RPMI8226 (cell line): Measurements from ENCODE around the gene VSIG10.
"Not testable (repeated sequence)": the region's sequence is repeated elsewhere in the genome, so short reads cannot be mapped to it uniquely, and the experiment has no call there.

Experiments used
- DNase-seq: peaks from one replicate; pipeline ENCODE4 v3.0.0-alpha.2; 2015

Gene VSIG10, protein sequence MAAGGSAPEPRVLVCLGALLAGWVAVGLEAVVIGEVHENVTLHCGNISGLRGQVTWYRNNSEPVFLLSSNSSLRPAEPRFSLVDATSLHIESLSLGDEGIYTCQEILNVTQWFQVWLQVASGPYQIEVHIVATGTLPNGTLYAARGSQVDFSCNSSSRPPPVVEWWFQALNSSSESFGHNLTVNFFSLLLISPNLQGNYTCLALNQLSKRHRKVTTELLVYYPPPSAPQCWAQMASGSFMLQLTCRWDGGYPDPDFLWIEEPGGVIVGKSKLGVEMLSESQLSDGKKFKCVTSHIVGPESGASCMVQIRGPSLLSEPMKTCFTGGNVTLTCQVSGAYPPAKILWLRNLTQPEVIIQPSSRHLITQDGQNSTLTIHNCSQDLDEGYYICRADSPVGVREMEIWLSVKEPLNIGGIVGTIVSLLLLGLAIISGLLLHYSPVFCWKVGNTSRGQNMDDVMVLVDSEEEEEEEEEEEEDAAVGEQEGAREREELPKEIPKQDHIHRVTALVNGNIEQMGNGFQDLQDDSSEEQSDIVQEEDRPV

DNA sequence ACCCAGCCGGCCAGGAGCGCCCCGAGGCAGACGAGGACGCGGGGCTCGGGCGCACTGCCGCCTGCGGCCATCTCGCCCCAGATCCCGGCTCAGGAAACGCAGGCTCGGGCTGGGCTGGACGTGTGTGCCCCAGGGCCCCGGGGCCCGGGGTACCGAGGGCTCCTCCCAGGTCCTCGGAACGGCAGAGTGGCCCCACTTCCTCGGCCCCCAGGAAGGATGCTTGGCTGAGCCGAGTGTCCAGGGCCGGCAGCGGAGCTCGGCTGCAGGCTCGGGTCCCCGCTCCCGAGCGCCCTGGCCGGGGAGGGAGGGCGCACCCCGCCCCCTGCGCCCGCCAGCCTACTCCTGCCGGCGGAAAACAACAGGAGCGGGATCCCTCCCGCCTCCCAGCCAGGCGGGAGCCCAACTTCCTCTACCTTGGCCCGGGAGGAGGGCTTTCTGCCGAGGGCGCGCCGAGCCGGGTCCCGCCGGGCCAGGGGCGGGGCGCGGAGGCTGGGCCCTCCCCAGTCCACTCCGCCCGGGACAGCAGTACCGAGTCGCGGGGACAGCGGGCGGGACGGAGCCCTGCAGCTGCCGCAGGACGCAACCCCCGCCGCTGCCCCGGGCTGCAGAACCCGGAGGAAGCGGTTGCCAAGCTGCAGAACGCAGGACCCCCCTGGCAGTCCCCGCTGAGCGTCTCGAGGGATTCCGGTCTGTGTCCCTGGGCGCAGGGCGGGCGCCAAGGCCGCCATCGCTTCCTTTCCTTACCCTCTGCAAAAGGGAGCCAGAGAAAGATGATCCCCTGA is at the start of gene VSIG10:
Gene VSIG10, minus strand, starts transcription at position 411 of the 782 bp plus-strand sequence. Its CDS starts 340 bp downstream, at position 71.
- no peak for DNase-seq

- DNase-seq: no peak
Measured at GRCh38 chr12:118151755-118152154, 47.9 kb upstream of the VSIG10 start.

GRCh38 chr12:118150625-118151024 is 46.8 kb upstream of the VSIG10 start:
- DNase-seq: no peak

- no peak for DNase-seq
Measured at GRCh38 chr12:118148287-118148686, 44.5 kb upstream of the VSIG10 start.

DNA sequence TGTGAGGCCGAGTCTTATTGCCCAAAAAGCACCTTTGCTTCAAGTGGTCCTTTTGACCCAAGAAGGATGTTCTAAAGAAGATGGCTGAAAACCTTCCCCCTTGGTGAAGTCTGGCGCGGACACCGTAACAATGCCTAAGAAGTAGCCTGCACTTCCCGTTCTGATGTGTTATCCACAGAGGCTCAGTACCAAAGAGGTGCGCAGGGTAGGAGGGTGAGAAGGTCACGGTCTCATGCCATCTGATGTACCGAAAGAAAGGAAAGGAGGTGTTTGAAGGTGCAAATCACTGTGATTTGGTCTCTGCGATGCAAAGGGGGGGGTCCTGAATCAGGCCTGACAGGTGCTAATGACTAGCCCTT is 42.0 kb upstream of the VSIG10 start:
- DNase-seq: no peak

- DNase-seq: no peak
Measured at GRCh38 chr12:118145113-118145797, 41.4 kb upstream of the VSIG10 start.

DNA sequence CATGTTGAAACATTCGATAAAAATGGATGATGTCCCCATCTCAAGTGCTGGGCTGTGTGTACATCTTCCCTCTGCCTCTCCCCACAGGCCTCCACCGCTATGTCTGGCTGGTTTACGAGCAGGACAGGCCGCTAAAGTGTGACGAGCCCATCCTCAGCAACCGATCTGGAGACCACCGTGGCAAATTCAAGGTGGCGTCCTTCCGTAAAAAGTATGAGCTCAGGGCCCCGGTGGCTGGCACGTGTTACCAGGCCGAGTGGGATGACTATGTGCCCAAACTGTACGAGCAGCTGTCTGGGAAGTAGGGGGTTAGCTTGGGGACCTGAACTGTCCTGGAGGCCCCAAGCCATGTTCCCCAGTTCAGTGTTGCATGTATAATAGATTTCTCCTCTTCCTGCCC is 40.7 kb upstream of the VSIG10 start:
- DNase-seq: no peak

- no peak for DNase-seq
Measured at GRCh38 chr12:118140825-118141224, 37.0 kb upstream of the VSIG10 start.

DNA sequence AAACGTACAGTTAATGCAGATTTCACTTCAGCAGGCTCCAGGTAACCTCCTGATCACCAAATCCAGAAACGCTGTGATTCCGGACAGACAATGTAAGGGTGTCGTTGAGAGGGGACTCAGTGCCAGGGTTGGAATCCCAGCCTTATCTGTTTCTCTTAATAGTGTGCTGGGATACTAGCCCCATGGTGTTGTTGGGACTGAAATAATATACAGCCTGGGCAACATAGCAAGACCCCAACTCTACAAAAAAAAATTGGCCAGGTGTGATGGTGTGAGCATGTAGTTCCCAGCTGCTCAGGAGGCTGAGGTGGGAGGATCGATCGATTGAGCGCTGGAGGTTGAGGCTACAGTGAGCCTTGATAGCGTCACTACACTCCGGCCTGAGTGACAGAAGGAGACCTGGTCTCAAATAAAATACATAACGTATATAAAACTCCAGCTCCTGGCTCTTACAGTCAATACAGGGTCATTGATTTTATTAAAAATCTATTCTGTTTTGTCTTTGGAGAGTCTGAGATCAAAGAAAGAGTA is 33.4 kb upstream of the VSIG10 start:
- no peak for DNase-seq

- DNase-seq: peak; percentile 58
Measured at GRCh38 chr12:118136559-118137003, 32.8 kb upstream of the VSIG10 start.

GRCh38 chr12:118135788-118136558 is 32.2 kb upstream of the VSIG10 start, which contains the start of gene PEBP1:
Gene PEBP1 (plus strand): TSS chr12:118136124. CDS start chr12:118136210, 86 bp downstream.
- DNase-seq: peak; percentile 93

GRCh38 chr12:118129436-118129835 is 25.6 kb upstream of the VSIG10 start:
- not testable (repeated sequence) for DNase-seq

GRCh38 chr12:118127867-118128266 is 24.1 kb upstream of the VSIG10 start:
- DNase-seq: no peak

DNA sequence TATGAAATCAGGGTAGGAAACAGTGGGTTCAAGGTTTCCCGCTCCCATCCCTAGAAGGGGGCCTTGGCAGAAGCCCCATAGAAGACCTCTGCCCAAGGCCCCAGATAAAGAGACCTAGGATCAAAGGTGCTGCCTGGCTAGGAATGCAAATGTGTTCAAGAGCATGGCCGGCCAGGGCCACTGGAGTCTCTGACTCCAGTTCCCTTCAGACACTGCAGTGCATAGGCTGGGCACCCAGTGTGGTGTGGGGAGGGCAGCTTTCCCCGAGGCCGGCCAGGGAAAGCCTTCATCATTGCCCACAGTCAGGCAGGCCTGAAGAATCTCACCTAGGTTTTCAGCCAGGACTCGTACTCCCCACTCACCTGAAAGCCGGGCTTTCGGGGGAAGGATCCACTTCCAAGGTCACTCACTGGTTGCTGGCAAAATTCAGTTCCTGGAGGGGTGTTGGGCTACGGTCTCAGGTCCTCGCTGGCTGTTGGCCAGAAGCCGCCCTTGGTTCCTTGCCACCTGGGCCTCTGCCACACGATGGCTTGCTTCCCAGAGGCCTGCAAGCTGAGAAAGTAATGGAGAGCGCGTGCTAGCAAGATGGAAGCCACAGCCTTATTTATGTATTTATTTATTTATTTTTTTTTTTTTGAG is 22.4 kb upstream of the VSIG10 start:
- DNase-seq: no peak

GRCh38 chr12:118125743-118126118 is 21.9 kb upstream of the VSIG10 start:
- no peak for DNase-seq

- no peak for DNase-seq
Measured at GRCh38 chr12:118124333-118124874, 20.6 kb upstream of the VSIG10 start.

- no peak for DNase-seq
Measured at GRCh38 chr12:118122264-118122663, 18.5 kb upstream of the VSIG10 start.

DNA sequence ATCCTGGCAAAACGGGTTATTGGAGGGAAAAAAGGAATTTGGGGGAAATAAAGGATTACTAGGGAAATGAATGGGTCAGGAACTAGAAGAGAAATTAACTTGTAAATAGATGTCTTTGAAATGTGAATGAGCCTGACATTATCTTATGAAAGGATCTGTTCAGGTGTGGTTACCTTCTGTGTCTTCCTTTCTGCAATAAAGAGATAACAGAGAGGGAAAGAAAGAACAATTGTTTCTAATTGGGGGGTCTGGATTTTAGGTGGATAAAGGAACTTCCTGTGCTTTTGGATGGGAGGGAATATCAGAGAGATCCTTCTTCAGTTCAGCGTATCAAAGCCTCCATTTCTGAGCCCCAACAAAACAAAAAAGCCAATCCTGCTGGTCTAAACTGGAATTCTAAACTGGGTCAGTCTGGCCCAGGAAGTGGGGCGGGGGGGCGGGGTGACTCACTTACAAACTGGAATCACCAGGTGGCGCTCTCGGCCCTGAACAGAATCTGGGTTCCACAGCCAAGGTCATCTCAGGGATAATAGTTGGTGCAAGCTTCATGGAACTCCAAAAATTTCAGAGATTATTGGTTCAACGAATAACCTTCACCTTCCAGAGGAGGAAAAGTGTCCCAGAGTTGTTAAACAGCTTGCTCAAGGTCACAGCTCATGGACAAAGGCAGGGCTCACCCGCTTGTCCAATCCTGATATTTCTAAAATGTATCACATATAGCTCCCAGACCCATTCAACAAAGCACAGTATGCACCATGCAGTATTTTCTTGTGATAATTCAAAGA is 17.0 kb upstream of the VSIG10 start:
- DNase-seq: peak; percentile 76

DNA sequence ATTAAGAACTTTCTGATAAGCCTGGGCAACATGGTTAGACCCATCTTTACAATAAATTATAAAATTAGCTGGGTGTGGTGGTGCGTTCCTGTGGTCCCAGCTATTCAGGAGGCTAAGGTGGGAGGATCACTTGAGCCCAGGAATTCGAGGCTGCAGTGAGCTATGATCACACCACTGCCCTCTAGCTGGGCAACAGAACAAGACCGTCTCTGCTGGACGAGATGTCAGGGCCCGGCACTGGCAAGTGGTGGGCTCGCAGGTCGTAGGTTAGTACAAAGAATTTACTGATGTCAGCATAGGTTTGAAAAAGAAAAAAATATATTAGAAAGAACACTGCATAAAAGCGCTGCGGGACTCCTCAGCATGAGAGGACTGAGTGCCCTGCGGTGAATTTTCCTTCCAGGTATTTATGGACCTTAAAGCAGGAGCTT is 15.7 kb upstream of the VSIG10 start:
- no peak for DNase-seq

DNA sequence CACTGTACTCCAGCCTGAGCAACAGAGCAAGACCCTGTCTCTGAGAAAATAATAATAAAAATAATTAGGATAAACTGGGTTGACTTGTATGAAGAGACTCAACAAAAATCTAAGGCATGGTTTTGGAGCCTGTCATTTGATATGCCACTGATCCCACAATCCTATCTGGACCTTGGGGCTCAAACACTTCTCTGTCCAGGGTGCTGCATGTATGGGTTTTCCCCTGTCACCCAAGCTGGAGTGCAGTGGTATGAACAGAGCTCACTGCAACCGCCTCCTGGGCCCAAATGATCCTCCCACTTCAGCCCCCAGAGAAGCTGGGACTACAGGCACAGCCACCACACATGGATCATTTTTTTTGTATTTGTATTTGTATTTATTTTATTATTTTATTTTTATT is 5.3 kb upstream of the VSIG10 start:
- no peak for DNase-seq
